GM13976 (cell line): Measurements from ENCODE around the gene GNPTAB.
"Not testable (repeated sequence)": the region's sequence is repeated elsewhere in the genome, so short reads cannot be mapped to it uniquely, and the experiment has no call there.

ENCODE experiments used
- DNase-seq: peaks from one replicate; pipeline ENCODE4 v3.0.0; 2012; ENCODE audit warnings: low spot score
- in situ Hi-C: fragments of 300-500 bp; cut with MboI; formaldehyde crosslinking; loops from one replicate; pipeline ENCODE4 v1.12.0; 2022; ENCODE audit warnings: low sequenced_read_pairs, mixed read lengths, inconsistent platforms; ENCODE audit not compliant: unreplicated experiment
- TF ChIP-seq, protein P1 (sequence below): IDR thresholded peaks from 2 replicates; pipeline ENCODE4 v1.5.1; 2012; ENCODE audit warnings: borderline replicate concordance, mild to moderate bottlenecking; ENCODE audit not compliant: insufficient read depth; ENCODE audit errors: extremely low read depth, missing control alignments, control extremely low read depth

The GNPTAB gene

DNA sequence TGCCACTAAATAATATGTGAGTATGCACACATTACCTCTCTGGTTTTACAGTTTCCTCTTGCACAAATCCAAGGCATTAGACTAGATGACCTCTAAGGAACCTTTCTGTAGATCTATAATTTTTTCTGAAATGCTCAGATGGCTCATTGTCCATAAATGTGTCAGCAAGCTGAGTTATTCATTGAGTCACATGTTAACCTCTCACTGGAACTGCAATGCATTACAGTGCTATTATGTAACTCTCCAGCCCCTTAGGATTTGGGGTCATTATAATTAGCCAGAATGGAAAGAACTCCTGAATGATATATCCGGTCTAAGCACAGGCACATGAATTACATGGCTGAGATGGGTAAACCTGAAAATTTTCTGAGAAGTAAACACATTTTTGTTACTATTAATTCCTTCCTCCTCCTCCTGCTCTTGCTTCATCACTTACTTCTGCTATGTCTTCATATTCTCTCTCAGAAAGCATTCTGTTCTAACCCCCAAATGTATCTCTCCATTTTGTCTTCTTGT is 26.3 kb upstream of the GNPTAB start:
- DNase-seq = no peak
- in situ Hi-C loops = no loop called here
- TF ChIP-seq, protein P1, sequence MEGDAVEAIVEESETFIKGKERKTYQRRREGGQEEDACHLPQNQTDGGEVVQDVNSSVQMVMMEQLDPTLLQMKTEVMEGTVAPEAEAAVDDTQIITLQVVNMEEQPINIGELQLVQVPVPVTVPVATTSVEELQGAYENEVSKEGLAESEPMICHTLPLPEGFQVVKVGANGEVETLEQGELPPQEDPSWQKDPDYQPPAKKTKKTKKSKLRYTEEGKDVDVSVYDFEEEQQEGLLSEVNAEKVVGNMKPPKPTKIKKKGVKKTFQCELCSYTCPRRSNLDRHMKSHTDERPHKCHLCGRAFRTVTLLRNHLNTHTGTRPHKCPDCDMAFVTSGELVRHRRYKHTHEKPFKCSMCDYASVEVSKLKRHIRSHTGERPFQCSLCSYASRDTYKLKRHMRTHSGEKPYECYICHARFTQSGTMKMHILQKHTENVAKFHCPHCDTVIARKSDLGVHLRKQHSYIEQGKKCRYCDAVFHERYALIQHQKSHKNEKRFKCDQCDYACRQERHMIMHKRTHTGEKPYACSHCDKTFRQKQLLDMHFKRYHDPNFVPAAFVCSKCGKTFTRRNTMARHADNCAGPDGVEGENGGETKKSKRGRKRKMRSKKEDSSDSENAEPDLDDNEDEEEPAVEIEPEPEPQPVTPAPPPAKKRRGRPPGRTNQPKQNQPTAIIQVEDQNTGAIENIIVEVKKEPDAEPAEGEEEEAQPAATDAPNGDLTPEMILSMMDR = no peak

DNA sequence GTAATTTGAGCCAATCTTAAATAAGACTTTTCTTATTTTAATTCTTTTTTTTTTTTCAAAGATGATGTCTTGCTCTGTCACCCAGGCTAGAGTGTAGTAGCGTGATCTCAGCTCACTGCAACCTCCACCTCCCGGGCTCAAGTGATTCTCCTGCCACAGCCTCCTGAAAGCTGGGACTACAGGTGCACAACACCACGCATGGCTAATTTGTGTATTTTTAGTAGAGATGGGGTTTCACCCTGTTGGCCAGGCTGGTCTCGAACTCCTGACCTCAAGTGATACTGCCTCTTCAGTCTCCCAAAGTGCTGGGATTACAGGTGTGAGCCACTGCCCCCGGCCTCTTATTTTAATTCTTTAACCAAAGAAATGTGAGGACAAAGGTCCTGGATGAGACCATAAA is 25.9 kb upstream of the GNPTAB start:
- in situ Hi-C loops, DNase-seq: not testable (repeated sequence)

DNA sequence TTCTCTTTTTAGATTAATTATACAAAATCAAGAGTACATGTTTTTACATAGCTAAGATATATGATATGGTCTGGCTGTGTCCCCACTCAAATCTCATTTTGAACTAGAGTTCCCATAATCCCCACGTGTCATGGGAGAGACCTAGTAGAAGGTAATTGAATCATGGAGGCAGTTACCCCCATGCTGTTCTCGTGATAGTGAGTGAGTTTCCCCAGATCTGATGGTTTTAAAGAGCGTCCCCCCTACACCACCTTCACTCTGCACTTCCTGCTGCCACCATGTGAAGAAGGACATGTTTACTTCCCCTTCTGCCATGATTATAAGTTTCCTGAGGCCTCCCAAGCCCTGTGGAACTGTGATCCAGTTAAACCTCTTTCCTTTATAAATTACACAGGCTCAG is 25.2 kb upstream of the GNPTAB start:
- DNase-seq = no peak
- in situ Hi-C loops = no loop called here
- TF ChIP-seq, protein P1 = no peak

DNA sequence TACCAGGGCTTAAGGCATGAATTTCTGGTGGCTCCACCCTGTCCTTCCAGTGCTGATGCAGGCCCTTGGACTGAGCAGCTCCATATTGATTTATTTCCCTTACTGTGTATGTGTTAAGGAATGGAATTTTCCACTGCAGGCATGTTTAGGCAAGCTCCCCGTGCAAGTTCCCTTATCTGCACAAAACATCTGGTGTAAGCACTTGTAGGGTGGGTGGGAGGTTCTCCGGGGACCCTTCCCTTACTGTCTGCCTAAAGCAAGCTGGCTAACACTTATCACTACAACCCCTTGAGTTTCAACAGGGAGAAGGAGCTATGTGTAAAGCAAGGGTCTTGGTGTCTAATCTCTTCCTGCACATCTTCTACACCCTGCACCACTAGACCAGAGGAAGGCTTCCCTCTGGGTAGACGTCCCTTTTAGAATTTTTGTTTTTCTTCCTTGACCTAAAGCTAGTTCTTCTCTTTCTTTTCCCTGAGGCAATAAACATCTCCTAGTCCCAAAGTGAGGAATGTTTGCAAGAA is 24.7 kb upstream of the GNPTAB start:
- DNase-seq = no peak
- in situ Hi-C loops = no loop called here

DNA sequence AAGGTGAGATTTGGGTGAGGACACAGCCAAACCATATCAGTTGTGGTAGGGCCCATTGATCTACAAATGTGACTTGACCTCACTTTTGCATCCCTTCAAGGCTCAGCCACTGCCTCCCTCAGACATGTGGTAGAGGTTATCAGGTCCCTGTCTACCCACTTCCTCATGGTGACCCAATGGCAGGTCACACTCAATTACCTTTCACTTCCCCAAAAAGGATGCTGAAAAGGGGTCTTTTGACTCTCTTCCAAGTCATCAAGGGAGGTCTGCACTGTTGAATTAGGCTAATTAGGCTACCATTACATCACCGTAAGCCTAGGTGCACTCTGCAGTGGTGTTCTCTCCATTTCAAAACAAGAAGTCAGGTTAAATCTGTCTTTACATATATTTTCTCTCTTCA is 24.0 kb upstream of the GNPTAB start:
- in situ Hi-C loops = no loop called here
- TF ChIP-seq, protein P1 = no peak
- DNase-seq = no peak

More for the DNA sequence above, 24.7 kb upstream of the GNPTAB start:
- TF ChIP-seq, protein P1 = no peak

DNA sequence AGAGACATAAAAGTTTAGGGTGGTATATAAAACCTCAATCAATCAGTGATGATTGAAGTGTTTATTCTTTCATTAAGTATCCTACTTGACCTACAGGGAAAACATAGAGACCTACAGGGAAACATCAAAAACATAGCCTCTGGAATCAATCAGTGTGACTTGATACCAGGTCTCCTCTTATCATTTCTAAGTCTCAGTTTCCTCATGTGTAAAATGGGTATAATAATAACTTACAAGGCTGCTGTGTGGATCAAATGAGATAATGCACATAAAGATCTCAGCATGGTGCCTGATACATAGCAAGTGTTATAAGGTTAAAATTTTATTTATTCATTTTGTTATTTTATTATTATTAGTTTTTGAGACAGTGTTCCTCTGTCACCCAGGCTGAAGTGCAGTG is 22.2 kb upstream of the GNPTAB start:
- DNase-seq = no peak
- TF ChIP-seq, protein P1 = no peak
- in situ Hi-C loops = no loop called here

DNA sequence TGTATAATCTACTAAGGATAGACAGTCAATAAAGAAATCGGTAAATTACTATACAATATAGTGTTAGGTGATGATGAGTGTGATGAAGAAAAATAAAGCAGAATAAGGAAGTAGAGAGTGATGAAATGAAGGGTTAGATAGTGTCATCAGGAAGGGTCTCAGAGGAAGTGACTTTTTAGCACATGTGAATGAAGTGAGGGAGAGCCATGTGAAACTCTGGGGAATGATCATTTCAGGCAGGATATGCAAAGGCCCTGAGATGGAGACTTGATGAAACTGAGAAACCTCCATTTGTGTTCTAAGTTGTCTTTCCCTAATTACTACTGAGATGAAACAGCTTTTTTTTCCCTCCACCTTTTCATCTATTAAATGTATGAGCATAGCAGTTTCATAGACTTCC is 19.4 kb upstream of the GNPTAB start:
- DNase-seq = no peak
- TF ChIP-seq, protein P1 = no peak
- in situ Hi-C loops = no loop called here
